Thyroid gland (tissue), 4 donors: ENCODE data around the gene NQO1. TPM values are rescaled to one million over a fixed set of nuclear protein-coding genes. Genes with fewer than 3 reads are reported as not detected.
A peak's percentile ranks its signal among the peaks of the same experiment; 100 is the strongest.

ENCODE experiments used
- DNase-seq, 2 donors: peaks; one replicate each; pipeline ENCODE4 v3.0.0-alpha.2; 2019
- H3K27ac ChIP-seq, 3 donors: fragments of 200-600 bp; sonication (generic); 1 replicate in 2 of 3; 2 replicates in 1 of 3; pipeline ENCODE4 v1.5.1; 2016 to 2019; ENCODE audit warnings: mild to moderate bottlenecking in 1 of 3, moderate library complexity in 1 of 3
- H3K27me3 ChIP-seq: fragments of 200-600 bp; sonication (generic); one replicate; pipeline ENCODE4 v1.5.1; 2019
- H3K36me3 ChIP-seq, 2 donors: fragments of 200-600 bp; sonication (generic); one replicate each; pipeline ENCODE4 v1.5.1; 2016 to 2019
- H3K4me1 ChIP-seq, 2 donors: fragments of 200-600 bp; sonication (generic); one replicate each; pipeline ENCODE4 v1.5.1; 2017 to 2019
- H3K4me3 ChIP-seq, 3 donors: fragments of 200-600 bp; sonication (generic); replicated peaks in 1 of 3; 1 replicate in 2 of 3; 2 replicates in 1 of 3; pipeline ENCODE4 v1.5.1; 2016; ENCODE audit warnings: mild to moderate bottlenecking in 1 of 3
- H3K9me3 ChIP-seq: fragments of 200-600 bp; sonication (generic); one replicate; pipeline ENCODE4 v1.5.1; 2017
- POLR2A ChIP-seq, 2 donors: fragments of 450-650 bp; IDR thresholded peaks; one replicate each; pipeline ENCODE4 v1.6.1; 2017; ENCODE audit warnings: antibody characterized with exemption in 2 of 2, mild to moderate bottlenecking in 2 of 2, moderate library complexity in 1 of 2
- WGBS, 2 donors: methylation state at CpG; one replicate each; pipeline ENCODE4 v1.1.5; 2017; 5-methylcytosine and 5-hydroxymethylcytosine counted together
- intact Hi-C: fragments of 100-400 bp; cut with DNase I; formaldehyde crosslinking; loops from one replicate; pipeline ENCODE4 v1.15.1; 2023
- total RNA-seq, 4 donors: library from RNA; depleted of rRNA; stranded (reverse); fragments of >200 nt; gene quantifications; one replicate each; pipeline ENCODE4 v1.2.3, GENCODE V29; 2016
- TF ChIP-seq, protein P1 (sequence below), 6 experiments: fragments of 200-600 bp in 3 of 6; fragments of 450-650 bp in 3 of 6; sonication (generic) in 3 of 6; IDR thresholded peaks; one replicate each; pipeline ENCODE4 v1.5.1; 2016 to 2019; ENCODE audit warnings: antibody characterized with exemption in 6 of 6, mild to moderate bottlenecking in 2 of 6, inconsistent platforms in 1 of 6, moderate library complexity in 1 of 6

The NQO1 gene
- total RNA-seq, 4 donors from 2014 or later, result 321 to 1,811 (median 577) TPM

DNA sequence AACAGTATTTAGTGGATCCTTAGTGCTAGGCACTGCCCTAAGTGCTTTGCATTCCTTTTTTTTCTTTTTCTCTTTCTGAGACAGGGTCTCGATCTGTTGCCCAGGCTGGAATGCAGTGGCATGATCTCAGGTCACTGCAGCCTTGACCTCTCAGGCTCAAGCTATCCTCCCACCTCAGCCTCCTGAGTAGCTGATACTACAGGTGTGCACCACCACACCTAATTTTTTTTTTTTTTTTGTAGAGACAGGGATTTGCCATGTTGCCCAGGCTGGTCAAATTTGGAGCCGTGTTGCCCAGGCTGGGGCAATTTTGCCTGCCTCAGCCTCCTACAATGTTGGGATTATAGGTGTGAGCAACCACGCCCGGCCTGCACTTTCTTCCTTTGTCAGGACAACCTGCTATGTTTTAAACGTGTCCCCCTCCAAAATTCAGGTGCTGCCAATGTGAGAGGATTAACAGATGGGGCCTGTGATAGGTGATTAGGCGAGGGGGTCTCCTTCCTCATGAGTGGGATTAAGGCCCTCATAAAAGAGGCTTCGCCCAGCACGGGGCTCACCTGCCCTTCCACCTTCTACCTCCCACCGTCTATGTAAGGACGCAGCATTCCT, 5.4 kb downstream of the NQO1 start:
- peaks cover 12 to 23% of the 10 kb centered on the region in 2 donors for H3K4me1 ChIP-seq
- peaks cover 27 to 33% of the 10 kb centered on the region in 2 donors for H3K36me3 ChIP-seq
- H3K27me3 ChIP-seq, result no peaks in the 10 kb centered on the region
- WGBS, 2 donors, result 93 to 95% methylated on average over 10 of the region's 10 CpGs
- intact Hi-C loops, result no loop called here
- no peak overlapping the region for H3K27ac ChIP-seq
- no peak for TF ChIP-seq POLR2A (IDR thresholded peaks at IDR 0.05)
- TF ChIP-seq, protein P1, sequence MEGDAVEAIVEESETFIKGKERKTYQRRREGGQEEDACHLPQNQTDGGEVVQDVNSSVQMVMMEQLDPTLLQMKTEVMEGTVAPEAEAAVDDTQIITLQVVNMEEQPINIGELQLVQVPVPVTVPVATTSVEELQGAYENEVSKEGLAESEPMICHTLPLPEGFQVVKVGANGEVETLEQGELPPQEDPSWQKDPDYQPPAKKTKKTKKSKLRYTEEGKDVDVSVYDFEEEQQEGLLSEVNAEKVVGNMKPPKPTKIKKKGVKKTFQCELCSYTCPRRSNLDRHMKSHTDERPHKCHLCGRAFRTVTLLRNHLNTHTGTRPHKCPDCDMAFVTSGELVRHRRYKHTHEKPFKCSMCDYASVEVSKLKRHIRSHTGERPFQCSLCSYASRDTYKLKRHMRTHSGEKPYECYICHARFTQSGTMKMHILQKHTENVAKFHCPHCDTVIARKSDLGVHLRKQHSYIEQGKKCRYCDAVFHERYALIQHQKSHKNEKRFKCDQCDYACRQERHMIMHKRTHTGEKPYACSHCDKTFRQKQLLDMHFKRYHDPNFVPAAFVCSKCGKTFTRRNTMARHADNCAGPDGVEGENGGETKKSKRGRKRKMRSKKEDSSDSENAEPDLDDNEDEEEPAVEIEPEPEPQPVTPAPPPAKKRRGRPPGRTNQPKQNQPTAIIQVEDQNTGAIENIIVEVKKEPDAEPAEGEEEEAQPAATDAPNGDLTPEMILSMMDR (IDR thresholded peaks at IDR 0.05), result no peak
- H3K9me3 ChIP-seq, result no peaks in the 10 kb centered on the region
- DNase-seq, result no peak
- no peak overlapping the region for H3K4me3 ChIP-seq

DNA sequence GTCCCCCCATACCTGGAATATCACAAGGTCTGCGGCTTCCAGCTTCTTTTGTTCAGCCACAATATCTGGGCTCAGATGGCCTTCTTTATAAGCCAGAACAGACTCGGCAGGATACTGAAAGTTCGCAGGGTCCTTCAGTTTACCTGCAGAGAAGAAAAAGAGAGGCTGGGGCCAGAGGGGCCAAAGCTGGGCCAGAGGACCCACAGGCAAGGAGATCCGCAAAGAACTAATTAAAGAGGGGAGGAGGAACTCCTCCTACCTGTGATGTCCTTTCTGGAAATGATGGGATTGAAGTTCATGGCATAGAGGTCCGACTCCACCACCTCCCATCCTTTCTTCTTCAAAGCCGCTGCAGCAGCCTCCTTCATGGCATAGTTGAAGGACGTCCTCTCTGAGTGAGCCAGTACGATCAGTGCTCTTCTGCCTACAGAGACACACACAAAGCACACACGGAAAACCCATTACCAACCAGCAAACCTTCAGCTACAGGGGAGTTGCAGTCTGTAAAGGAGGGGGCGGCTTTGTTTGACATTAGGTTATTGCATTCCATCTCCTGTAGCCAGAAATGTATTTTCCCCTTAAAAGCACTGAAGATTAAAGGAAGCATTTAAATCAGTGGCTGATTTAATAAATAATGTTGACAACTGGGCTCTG, 8.1 kb downstream of the NQO1 start:
- Histone ChIP-seq H3K36me3 (peaks cover 48 to 60% of the 10 kb centered on the region in 2 donors), H3K27me3 (no peaks in the 10 kb centered on the region), H3K4me3 (no peak overlapping the region), H3K27ac (no peak overlapping the region), H3K9me3 (no peaks in the 10 kb centered on the region), H3K4me1 (peaks cover 0 to 3% of the 10 kb centered on the region in 2 donors)
- TF ChIP-seq, protein P1 (IDR thresholded peaks at IDR 0.05), result no peak
- no peak for TF ChIP-seq POLR2A (IDR thresholded peaks at IDR 0.05)
- DNase-seq, result no peak
- WGBS, 2 donors, result 90 to 95% methylated on average over 9 to 10 of the region's 10 CpGs
- intact Hi-C loops, result no loop called here

DNA sequence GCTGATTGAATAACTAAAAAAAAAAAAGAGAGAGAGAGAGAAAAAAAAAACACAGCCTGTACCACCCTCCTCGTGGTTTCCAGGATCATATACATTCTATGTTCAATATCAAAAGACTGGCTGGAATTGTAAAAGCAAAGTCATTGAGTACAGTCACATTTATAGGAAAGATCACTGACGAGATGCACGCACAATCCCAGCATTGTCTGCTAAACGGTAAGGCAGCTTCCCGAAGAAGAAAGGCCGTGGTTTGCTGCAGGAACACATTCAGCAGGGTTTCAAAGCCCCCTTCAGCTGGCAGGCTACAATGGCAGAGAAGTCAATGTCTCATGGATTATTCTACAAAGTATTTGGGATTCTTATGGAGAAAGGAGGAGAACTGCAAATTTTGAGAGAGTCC, 9.3 kb downstream of the NQO1 start:
- 89% methylated on average over 6 of the region's 6 CpGs for WGBS, 2 donors
- no peak overlapping the region for H3K27ac ChIP-seq
- TF ChIP-seq, protein P1 (IDR thresholded peaks at IDR 0.05), result no peak
- no peak for TF ChIP-seq POLR2A (IDR thresholded peaks at IDR 0.05)
- no peaks in the 10 kb centered on the region for H3K9me3 ChIP-seq
- H3K4me3 ChIP-seq, result no peak overlapping the region
- no peaks in the 10 kb centered on the region for H3K27me3 ChIP-seq
- DNase-seq, result no peak
- intact Hi-C loops, result no loop called here
- peaks cover 55 to 71% of the 10 kb centered on the region in 2 donors for H3K36me3 ChIP-seq
- H3K4me1 ChIP-seq, result no peaks in the 10 kb centered on the region

DNA sequence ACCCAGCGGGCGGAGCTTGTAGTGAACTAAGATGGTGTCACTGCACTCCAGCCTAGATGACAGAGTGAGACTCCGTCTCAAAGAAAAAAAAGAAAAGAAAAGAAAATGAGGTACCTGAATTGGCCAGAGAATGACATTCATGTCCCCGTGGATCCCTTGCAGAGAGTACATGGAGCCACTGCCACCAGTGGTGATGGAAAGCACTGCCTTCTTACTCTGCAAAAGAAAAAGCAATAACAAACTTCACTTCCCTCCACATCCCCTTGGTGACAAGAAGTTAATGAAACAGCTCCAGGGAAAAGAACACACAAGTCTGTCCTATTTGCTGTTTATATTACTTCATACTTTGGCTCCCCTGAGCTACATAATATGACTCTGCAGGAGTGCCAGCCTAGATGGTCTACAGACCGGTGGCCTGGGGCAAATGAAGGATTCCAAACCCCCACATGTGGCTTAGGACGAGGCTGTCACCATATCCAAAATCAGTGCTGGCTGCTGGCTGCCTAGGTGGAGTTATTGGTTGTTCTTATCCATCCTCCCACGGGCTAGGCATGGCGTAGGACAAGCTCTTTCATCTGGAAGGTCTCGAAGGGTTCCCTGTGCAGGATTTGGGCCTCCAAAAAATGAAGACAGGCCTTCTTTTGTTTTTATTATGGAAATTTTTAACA, 13.3 kb downstream of the NQO1 start:
- H3K4me1 ChIP-seq, result peaks cover 19 to 33% of the 10 kb centered on the region in 2 donors
- H3K4me3 ChIP-seq, result no peak overlapping the region
- WGBS, 2 donors, result 86 to 92% methylated on average over 9 of the region's 9 CpGs
- H3K27ac ChIP-seq, result peak overlapping the region in 1 of 3 donors; percentile 79
- no peak for DNase-seq
- intact Hi-C loops, result loop anchor here (5.0 kb wide), 1 partner anchor 44 kb away; no protein-coding TSS in a partner anchor
- TF ChIP-seq, protein P1 (IDR thresholded peaks at IDR 0.05), result no peak
- no peak for TF ChIP-seq POLR2A (IDR thresholded peaks at IDR 0.05)
- H3K36me3 ChIP-seq, result peaks cover 47 to 59% of the 10 kb centered on the region in 2 donors
- H3K9me3 ChIP-seq, result no peaks in the 10 kb centered on the region
- H3K27me3 ChIP-seq, result no peaks in the 10 kb centered on the region
